Activated CD8-positive, alpha-beta memory T cell treated with anti-CD3 and anti-CD28 coated beads for 4 hours (primary cell): Measurements from ENCODE around the gene SIK3.
"Not testable (repeated sequence)": the region's sequence is repeated elsewhere in the genome, so short reads cannot be mapped to it uniquely, and the experiment has no call there.

Source experiments
- DNase-seq, 2 donors: peaks; one replicate each; pipeline ENCODE4 v3.0.0-alpha.2; 2020; ENCODE audit warnings: low read depth in 2 of 2

Gene SIK3

GRCh38 chr11:117076941-117077691 is 21.1 kb downstream of the SIK3 start:
- no peak for DNase-seq

- DNase-seq, result no peak
These were observed 23.0 kb downstream of the SIK3 start for GRCh38 chr11:117075186-117075585.

GRCh38 chr11:117074119-117074518 is 24.1 kb downstream of the SIK3 start:
- DNase-seq, result no peak

- no peak for DNase-seq
These were observed 24.7 kb downstream of the SIK3 start for GRCh38 chr11:117073539-117073938.

- no peak for DNase-seq
These were observed 25.4 kb downstream of the SIK3 start for GRCh38 chr11:117072517-117073461.

- DNase-seq, result no peak
These were observed 26.9 kb downstream of the SIK3 start for GRCh38 chr11:117071344-117071787.

GRCh38 chr11:117070016-117070415 is 28.2 kb downstream of the SIK3 start:
- no peak for DNase-seq

GRCh38 chr11:117068303-117068860 is 29.8 kb downstream of the SIK3 start:
- no peak for DNase-seq

GRCh38 chr11:117066959-117067358 is 31.3 kb downstream of the SIK3 start:
- no peak for DNase-seq

GRCh38 chr11:117064275-117064674 is 34.0 kb downstream of the SIK3 start:
- DNase-seq, result no peak

GRCh38 chr11:117062498-117062897 is 35.7 kb downstream of the SIK3 start:
- no peak for DNase-seq

- no peak for DNase-seq
These were observed 37.0 kb downstream of the SIK3 start for GRCh38 chr11:117061256-117061655.

GRCh38 chr11:117059611-117060148 is 38.5 kb downstream of the SIK3 start:
- no peak for DNase-seq

GRCh38 chr11:117058761-117059261 is 39.4 kb downstream of the SIK3 start:
- DNase-seq, result no peak

- no peak for DNase-seq
These were observed 40.5 kb downstream of the SIK3 start for GRCh38 chr11:117057727-117058126.

- DNase-seq, result no peak
These were observed 40.9 kb downstream of the SIK3 start for GRCh38 chr11:117057317-117057716.

- DNase-seq, result no peak
These were observed 42.8 kb downstream of the SIK3 start for GRCh38 chr11:117055469-117055868.

- DNase-seq, result no peak
These were observed 43.8 kb downstream of the SIK3 start for GRCh38 chr11:117054382-117054781.

GRCh38 chr11:117052196-117053149 is 45.8 kb downstream of the SIK3 start:
- no peak for DNase-seq

- DNase-seq, result not testable (repeated sequence)
These were observed 48.1 kb downstream of the SIK3 start for GRCh38 chr11:117050121-117050520.

GRCh38 chr11:117046627-117047026 is 51.6 kb downstream of the SIK3 start:
- DNase-seq, result not testable (repeated sequence)
